GM21576 (cell line): ENCODE results near the gene UIMC1.

Experiments used
- ATAC-seq: cut with Tn5 transposase; IDR thresholded peaks from one replicate; pipeline ENCODE4 v1.9.1; 2021; ENCODE audit warnings: mild to moderate bottlenecking, moderate library complexity; ENCODE audit not compliant: unreplicated experiment

Gene UIMC1

DNA sequence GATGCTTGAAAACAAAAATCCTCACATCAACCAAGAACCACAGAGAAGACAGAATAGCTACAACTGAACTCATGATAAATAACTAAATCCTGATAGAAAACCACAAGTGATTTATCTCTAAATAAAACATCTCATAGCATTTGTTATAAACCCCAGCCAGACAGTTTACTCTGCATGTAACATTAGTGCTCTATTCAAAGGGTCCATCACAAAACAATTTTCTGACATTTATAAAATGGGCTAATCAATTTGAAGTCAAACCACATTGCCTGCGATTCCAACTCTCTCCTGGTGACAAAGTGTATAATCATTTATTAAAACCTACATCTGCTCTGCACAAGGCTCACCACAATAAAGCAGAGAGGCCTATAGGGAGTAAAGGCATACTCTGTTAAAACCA, 49.8 kb downstream of the UIMC1 start:
- ATAC-seq, result no peak

DNA sequence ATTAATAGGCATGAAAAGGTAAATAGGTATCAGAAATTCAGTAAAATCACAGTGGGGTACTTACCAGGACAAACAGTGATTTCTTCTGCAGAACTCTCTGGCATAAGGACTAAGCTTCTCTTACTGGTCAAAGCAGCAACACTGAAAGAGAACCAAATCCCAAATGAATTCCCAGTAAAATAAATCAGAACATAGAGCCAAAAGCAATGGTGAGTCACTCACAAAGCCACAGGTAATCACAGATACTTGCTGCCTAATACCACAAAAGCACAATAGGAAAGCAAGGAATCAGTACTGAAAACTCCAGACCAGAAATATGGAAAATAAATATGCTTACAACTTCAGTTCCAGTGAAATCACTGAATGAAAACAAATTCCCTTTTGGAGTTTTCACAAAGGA, 50.7 kb downstream of the UIMC1 start:
- no peak for ATAC-seq

DNA sequence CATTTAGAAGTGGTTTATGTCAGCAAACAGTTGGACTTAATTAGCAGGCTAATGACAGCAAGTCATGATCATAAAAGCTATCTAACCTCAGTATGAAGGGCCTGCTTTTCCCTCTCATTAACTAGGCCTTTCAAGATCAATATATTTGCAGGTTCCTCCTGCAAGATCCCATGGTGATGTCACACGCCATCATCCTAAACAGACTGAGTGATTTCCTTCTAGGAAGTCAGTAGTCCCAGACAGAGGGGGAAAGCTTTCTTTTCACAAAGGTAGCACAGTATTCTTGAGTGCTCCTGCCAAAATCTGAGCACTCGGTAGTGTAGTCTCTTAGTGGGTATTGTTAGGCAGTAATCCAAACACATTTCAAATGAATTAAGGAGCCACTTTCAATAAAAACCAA, 52.5 kb downstream of the UIMC1 start:
- ATAC-seq, result no peak

DNA sequence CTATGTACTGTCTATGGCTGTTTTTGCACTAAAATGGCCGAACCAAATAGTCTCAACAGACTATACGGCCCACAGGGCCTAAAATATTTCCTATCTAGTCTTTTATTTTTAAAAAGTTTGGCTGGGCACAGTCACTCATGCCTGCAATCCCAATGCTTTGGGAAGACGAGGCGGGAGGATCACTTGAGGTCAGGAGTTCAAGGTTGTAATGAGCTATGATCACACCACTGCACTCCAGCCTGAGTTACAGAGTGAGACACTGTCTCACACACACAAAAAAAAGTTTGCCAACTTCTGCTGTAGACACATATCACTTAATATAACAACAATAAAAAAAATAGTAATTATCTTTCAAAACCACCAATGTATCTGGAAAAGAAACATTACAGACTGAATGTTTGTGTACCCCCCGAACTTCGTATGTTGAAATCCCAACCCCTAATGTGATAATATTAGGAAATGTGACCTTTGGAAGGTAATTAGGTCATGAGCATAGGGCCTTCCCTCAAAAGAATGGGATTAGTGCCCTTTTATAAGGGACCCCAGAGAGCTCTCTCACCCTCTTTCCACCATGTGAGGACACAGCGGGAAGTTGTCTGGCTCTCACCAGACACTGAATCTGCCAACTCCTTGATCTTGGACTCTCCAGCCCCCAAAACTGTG, 53.9 kb downstream of the UIMC1 start:
- ATAC-seq, result no peak

DNA sequence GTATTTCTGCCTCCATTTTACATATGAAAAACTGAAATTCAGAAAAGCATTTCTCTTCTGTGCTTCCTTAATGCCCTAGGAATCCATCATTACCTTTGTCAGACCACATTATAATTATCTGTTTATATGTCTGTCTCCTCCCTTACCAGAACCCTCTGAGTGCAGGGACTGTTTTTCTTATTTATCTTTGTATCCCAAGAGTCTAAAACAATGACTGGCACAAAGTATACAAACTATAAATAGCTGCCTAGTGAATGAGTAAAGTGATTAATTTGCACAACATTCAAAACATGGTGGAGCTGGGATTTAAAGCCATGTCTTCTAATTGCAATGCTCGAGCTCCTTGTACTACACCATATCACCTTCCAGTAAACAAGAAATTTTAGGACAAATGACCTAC, 58.1 kb downstream of the UIMC1 start:
- ATAC-seq, result no peak

- ATAC-seq, result no peak
Observed at GRCh38 chr5:176947847-176948246, 58.7 kb downstream of the UIMC1 start.

- no peak for ATAC-seq
Observed at GRCh38 chr5:176944268-176944667, 62.3 kb downstream of the UIMC1 start.

DNA sequence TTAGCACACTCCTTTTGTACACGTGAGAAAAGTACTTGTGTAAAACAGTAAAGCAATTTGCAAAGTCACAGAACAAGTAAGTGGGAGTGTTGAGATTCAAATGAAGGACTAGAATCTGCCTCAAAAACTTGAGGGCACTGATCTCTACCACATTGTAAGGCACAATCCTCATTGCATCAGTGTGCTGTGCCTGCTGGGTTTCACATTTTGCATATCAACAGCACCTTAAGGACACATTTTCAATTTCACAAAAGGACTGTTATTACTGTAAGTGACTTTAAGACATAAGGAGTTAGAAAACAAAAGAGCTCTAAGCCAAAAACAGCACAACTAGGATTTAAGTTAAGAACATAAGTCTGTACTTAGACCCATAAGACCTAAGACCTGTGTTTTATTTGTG, 62.8 kb downstream of the UIMC1 start:
- ATAC-seq, result no peak

DNA sequence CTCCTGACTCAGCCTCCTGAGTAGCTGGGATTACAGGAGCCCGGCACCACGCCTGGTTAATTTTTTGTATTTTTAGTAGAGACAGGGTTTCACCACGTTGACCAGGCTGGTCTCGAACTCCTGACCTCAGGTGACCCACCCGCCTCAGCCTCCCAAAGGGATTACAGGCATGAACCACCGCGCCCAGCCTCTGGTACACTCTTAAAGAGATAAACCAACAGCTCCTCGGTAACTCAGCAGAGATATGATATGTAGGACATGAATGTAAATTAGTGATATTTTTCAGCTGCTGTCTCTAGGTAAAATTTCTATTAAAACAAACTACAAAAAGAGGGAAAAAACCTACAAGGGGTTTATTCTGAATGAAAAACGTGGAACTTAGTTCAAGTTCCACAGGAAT, 64.6 kb downstream of the UIMC1 start:
- ATAC-seq, result no peak

- ATAC-seq, result no peak
Observed at GRCh38 chr5:176938472-176938871, 68.1 kb downstream of the UIMC1 start.

DNA sequence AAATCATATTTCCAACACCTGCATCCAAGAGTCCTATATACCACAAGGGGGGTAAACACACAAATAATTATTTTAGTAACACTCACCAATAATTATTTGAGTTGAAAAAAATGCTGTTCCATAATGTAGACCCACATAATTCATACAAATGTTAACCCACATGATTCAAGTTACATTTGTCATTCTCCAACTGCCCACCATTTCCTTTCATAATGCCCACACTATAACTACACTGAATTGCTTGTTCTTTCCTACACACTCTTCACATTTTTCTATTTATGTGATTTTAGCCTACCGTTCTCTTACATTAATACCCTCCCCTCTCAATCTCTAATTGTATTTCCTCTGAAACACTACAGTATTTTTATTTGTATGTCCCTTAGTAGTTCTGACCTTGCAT, 71.6 kb downstream of the UIMC1 start:
- no peak for ATAC-seq

- no peak for ATAC-seq
Observed at GRCh38 chr5:176934309-176934930, 72.2 kb downstream of the UIMC1 start.

GRCh38 chr5:176929654-176930053, 76.9 kb downstream of the UIMC1 start:
- ATAC-seq, result no peak

- ATAC-seq, result no peak
Observed at GRCh38 chr5:176927562-176927961, 79.0 kb downstream of the UIMC1 start.

- ATAC-seq, result no peak
Observed at GRCh38 chr5:176922817-176923216, 83.8 kb downstream of the UIMC1 start.

- no peak for ATAC-seq
Observed at GRCh38 chr5:176921714-176922113, 84.9 kb downstream of the UIMC1 start.

- ATAC-seq, result no peak
Observed at GRCh38 chr5:176918613-176919012, 88.0 kb downstream of the UIMC1 start.

GRCh38 chr5:176916337-176916736, 90.2 kb downstream of the UIMC1 start:
- ATAC-seq, result no peak

GRCh38 chr5:176915906-176916305, 90.7 kb downstream of the UIMC1 start:
- ATAC-seq, result no peak

DNA sequence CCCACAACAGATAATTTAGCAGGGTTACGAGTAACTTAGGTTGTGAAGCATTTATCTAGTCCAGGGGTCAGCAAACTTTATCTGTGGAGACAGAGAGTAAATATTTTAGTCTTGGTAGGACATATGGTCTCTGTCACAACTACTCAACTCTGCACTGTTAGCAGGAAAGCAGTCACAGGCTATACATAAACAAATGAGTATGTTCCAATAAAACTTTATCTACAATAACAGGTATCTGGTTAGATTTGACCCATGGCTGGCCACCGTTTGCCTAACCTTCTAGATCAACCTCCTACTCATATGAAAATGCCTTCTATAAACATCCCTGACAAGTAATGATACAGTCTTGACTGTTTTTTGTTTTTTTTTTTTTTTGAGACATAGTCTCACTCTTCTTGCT, 94.5 kb downstream of the UIMC1 start:
- ATAC-seq, result no peak

DNA sequence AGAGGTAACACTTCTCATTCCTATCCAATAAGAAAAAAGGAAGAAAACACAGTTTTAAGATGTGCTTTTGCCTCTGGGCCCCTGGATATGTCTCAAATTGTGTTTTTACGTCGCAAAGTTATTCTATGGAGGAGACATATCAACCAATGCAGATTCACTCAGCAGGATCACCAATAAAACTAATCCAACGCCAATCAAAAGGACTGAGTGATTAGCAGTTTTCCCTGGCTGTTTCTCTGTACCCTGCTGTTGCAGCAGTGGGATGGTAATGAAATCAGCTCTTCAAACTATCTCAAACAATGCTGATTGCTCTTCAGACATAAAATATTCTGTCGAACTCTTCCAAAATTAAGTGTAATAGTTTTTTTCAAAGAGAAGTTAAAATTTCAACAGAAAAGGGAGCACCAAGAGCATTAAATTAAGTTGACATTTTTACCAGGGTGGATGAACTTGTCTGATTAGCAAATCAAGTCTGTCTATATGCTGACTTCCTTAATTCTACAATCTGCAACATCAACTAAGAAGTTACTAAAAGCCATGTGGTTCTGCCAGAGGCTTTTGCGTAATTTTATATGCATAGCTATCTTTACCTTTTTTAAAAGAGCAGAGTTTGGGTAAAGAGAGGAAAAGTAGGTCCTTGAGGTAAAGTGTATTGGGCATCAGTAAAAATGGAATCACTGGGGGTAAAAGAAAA, 97.8 kb downstream of the UIMC1 start:
- ATAC-seq, result no peak

GRCh38 chr5:176906796-176907195, 99.8 kb downstream of the UIMC1 start:
- no peak for ATAC-seq
